ENCODE measurements around the gene CCDC183. TPM values are rescaled to one million over a fixed set of nuclear protein-coding genes. Genes with fewer than 3 reads are reported as not detected.

CCDC183 gene
- polyA plus RNA-seq, 1 donor from 2014 or later = 0.78 TPM

GRCh38 chr9:136807281-136808074 is 11.3 kb downstream of the CCDC183 start, which contains the start of gene RABL6:
Gene RABL6, plus strand, starts transcription at chr9:136807948. Its CDS starts 249 bp downstream, at chr9:136808197.
- Mint-ChIP-seq H3K36me3 (peaks cover 1% of the 10 kb centered on the region), H3K27ac (peak within 1 kb of the TSS; percentile 95 to 98 (median 96)), H3K9me3 (no peaks in the 10 kb centered on the region), H3K27me3 (no peaks in the 10 kb centered on the region), H3K4me1 (peaks cover 8 to 23% (median 19%) of the 10 kb centered on the region in 3 donors), H3K4me3 (peak within 1 kb of the TSS; percentile 86 to 98 (median 96))

- peaks cover 8 to 24% (median 23%) of the 10 kb centered on the region in 3 donors for H3K4me1 Mint-ChIP-seq
- no peaks in the 10 kb centered on the region for H3K27me3 Mint-ChIP-seq
- peak overlapping the region in 2 of 3 donors; percentile 80 to 98 for H3K27ac Mint-ChIP-seq
- no peaks in the 10 kb centered on the region for H3K9me3 Mint-ChIP-seq
- H3K4me3 Mint-ChIP-seq = peak overlapping the region; percentile 83 to 98 (median 90)
- peaks cover 1% of the 10 kb centered on the region for H3K36me3 Mint-ChIP-seq
These were observed 12.1 kb downstream of the CCDC183 start for GRCh38 chr9:136808075-136808805.

GRCh38 chr9:136808806-136809158 is 12.6 kb downstream of the CCDC183 start:
- Mint-ChIP-seq H3K4me1 (peaks cover 8 to 24% (median 23%) of the 10 kb centered on the region in 3 donors), H3K27ac (peak overlapping the region in 2 of 3 donors; percentile 80 to 98), H3K27me3 (no peaks in the 10 kb centered on the region), H3K9me3 (no peaks in the 10 kb centered on the region), H3K4me3 (peak overlapping the region; percentile 77 to 98 (median 90)), H3K36me3 (peaks cover 1% of the 10 kb centered on the region)

GRCh38 chr9:136814725-136815421 is 18.7 kb downstream of the CCDC183 start:
- peaks cover 7 to 22% (median 12%) of the 10 kb centered on the region in 3 donors for H3K4me1 Mint-ChIP-seq
- no peaks in the 10 kb centered on the region for H3K36me3 Mint-ChIP-seq
- H3K27me3 Mint-ChIP-seq = no peaks in the 10 kb centered on the region
- peak overlapping the region in 1 of 3 donors; percentile 47 for H3K27ac Mint-ChIP-seq
- H3K4me3 Mint-ChIP-seq = no peak overlapping the region
- no peaks in the 10 kb centered on the region for H3K9me3 Mint-ChIP-seq

GRCh38 chr9:136815422-136815782 is 19.3 kb downstream of the CCDC183 start:
- H3K4me1 Mint-ChIP-seq = peaks cover 7 to 19% (median 10%) of the 10 kb centered on the region in 3 donors

GRCh38 chr9:136820971-136821825 is 25.1 kb downstream of the CCDC183 start:
- Mint-ChIP-seq H3K27ac (peak overlapping the region in 1 of 3 donors; percentile 39), H3K4me3 (no peak overlapping the region), H3K9me3 (no peaks in the 10 kb centered on the region), H3K36me3 (no peaks in the 10 kb centered on the region), H3K4me1 (peaks cover 0 to 4% (median 0%) of the 10 kb centered on the region in 3 donors), H3K27me3 (no peaks in the 10 kb centered on the region)

More at GRCh38 chr9:136815422-136815782, 19.3 kb downstream of the CCDC183 start:
- H3K36me3 Mint-ChIP-seq = no peaks in the 10 kb centered on the region
- no peak overlapping the region for H3K4me3 Mint-ChIP-seq
- H3K27me3 Mint-ChIP-seq = no peaks in the 10 kb centered on the region
- H3K9me3 Mint-ChIP-seq = no peaks in the 10 kb centered on the region
- H3K27ac Mint-ChIP-seq = peak overlapping the region in 2 of 3 donors; percentile 47 to 82

GRCh38 chr9:136821826-136822544 is 25.8 kb downstream of the CCDC183 start:
- no peaks in the 10 kb centered on the region for H3K9me3 Mint-ChIP-seq
- H3K36me3 Mint-ChIP-seq = no peaks in the 10 kb centered on the region

GRCh38 chr9:136823136-136824046 is 27.3 kb downstream of the CCDC183 start:
- no peaks in the 10 kb centered on the region for H3K27me3 Mint-ChIP-seq
- H3K36me3 Mint-ChIP-seq = no peaks in the 10 kb centered on the region
- no peak overlapping the region for H3K27ac Mint-ChIP-seq
- no peaks in the 10 kb centered on the region for H3K9me3 Mint-ChIP-seq
- peaks cover 0 to 4% (median 0%) of the 10 kb centered on the region in 3 donors for H3K4me1 Mint-ChIP-seq
- no peak overlapping the region for H3K4me3 Mint-ChIP-seq

More at GRCh38 chr9:136821826-136822544, 25.8 kb downstream of the CCDC183 start:
- Mint-ChIP-seq H3K4me1 (peaks cover 0 to 4% (median 0%) of the 10 kb centered on the region in 3 donors), H3K27me3 (no peaks in the 10 kb centered on the region), H3K4me3 (peak overlapping the region in 1 of 4 donors; percentile 27), H3K27ac (no peak overlapping the region)

- Mint-ChIP-seq H3K9me3 (no peaks in the 10 kb centered on the region), H3K27me3 (no peaks in the 10 kb centered on the region), H3K27ac (no peak overlapping the region), H3K36me3 (no peaks in the 10 kb centered on the region), H3K4me3 (no peak overlapping the region), H3K4me1 (peaks cover 0 to 2% (median 0%) of the 10 kb centered on the region in 3 donors)
These were observed 28.5 kb downstream of the CCDC183 start for GRCh38 chr9:136824496-136825225.

GRCh38 chr9:136825295-136826187 is 29.4 kb downstream of the CCDC183 start:
- no peak overlapping the region for H3K4me3 Mint-ChIP-seq
- no peaks in the 10 kb centered on the region for H3K9me3 Mint-ChIP-seq
- no peak overlapping the region for H3K27ac Mint-ChIP-seq
- no peaks in the 10 kb centered on the region for H3K36me3 Mint-ChIP-seq
- H3K27me3 Mint-ChIP-seq = no peaks in the 10 kb centered on the region
- peaks cover 0 to 2% (median 0%) of the 10 kb centered on the region in 3 donors for H3K4me1 Mint-ChIP-seq

GRCh38 chr9:136826188-136826541 is 30.0 kb downstream of the CCDC183 start:
- Mint-ChIP-seq H3K27ac (no peak overlapping the region), H3K27me3 (no peaks in the 10 kb centered on the region), H3K4me3 (no peak overlapping the region), H3K4me1 (no peaks in the 10 kb centered on the region), H3K9me3 (no peaks in the 10 kb centered on the region), H3K36me3 (no peaks in the 10 kb centered on the region)
